D721Med (cell line): Measurements from ENCODE around the gene MR1.

Experiments used
- DNase-seq: peaks from one replicate; pipeline ENCODE4 v3.0.0; 2011; ENCODE audit warnings: low spot score; ENCODE audit not compliant: insufficient read length
- FAIRE-seq: peaks from 2 replicates; lab custom pipeline; 2011; peaks lifted over from hg19 to GRCh38; lab: Jason Lieb, UNC
- TF ChIP-seq, protein P1 (sequence below): IDR thresholded peaks from 2 replicates; pipeline ENCODE4 v1.5.1; 2012; ENCODE audit warnings: mild to moderate bottlenecking, control low read depth; ENCODE audit not compliant: insufficient read depth; ENCODE audit errors: missing control alignments

The MR1 gene

DNA sequence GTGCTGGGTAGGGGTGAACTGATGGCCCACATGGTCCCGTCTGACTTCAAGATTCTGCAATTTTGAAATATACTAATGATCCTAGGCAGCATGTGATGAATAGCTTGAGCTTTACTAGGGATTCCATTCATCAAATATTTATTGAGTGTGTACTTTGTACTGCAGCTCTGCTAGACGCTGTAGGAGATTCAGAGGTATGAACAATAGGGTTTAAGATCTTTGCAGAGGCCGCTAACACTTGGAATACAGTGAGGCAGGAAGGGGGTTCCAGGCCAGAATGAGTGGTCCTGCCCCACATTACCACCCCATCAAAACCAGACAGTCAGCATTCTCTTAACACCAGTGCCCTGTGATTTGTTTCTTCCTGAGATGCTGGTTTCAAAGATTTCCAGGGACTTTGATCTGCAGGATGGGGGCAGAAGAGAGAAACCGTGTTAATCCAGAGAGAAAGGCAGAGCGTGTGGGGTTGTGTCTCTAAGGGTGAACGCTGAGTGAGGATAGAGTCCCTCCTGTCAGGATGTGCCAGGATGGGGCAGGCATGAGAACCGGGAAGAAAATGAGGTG is 74.6 kb downstream of the MR1 start:
- TF ChIP-seq, protein P1, sequence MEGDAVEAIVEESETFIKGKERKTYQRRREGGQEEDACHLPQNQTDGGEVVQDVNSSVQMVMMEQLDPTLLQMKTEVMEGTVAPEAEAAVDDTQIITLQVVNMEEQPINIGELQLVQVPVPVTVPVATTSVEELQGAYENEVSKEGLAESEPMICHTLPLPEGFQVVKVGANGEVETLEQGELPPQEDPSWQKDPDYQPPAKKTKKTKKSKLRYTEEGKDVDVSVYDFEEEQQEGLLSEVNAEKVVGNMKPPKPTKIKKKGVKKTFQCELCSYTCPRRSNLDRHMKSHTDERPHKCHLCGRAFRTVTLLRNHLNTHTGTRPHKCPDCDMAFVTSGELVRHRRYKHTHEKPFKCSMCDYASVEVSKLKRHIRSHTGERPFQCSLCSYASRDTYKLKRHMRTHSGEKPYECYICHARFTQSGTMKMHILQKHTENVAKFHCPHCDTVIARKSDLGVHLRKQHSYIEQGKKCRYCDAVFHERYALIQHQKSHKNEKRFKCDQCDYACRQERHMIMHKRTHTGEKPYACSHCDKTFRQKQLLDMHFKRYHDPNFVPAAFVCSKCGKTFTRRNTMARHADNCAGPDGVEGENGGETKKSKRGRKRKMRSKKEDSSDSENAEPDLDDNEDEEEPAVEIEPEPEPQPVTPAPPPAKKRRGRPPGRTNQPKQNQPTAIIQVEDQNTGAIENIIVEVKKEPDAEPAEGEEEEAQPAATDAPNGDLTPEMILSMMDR: no peak
- DNase-seq (no peak), FAIRE-seq (no peak)

DNA sequence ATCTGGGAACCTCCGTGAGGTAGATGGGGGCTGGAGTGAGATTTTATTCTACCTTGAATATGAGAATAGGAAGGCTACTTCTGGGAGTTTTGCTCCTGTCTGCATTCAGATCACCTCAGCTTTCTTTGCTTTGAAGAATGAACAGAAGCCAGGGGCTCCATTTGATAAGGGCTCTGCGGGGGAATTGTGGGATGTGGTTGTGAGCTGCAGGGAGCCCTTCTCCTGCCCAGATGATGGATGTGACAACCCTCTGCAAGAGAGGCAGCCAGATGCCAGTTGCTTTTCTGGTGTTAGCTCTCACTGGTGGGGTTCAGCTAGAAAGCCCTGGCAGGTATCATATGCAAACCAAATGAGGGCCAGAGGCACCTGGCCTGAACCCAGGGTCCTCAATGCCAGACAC is 76.2 kb downstream of the MR1 start:
- no peak for FAIRE-seq
- TF ChIP-seq, protein P1: no peak
- no peak for DNase-seq
